H1 (cell line): Measurements from ENCODE around the gene ARHGEF39. TPM values are rescaled to one million over a fixed set of nuclear protein-coding genes. Genes with fewer than 3 reads are reported as not detected.

Experiments used
- CTCF ChIA-PET: fragments of 300-600 bp; sonication (Branson Sonifier 250); formaldehyde crosslinking; loops from one replicate; lab custom pipeline; 2021; ENCODE audit not compliant: partially characterized antibody; lab: Charles Lee
- POLR2A ChIA-PET: fragments of 300-600 bp; sonication (Branson Sonifier 250); formaldehyde crosslinking; loops from one replicate; lab custom pipeline; 2021; ENCODE audit warnings: inconsistent platforms; ENCODE audit not compliant: partially characterized antibody; lab: Charles Lee
- DNase-seq, 2 experiments: peaks; one replicate each; pipeline versions ENCODE4 v3.0.0 to v3.0.0-alpha.2; 2010 to 2022; ENCODE audit warnings: low spot score in 2 of 2, low read depth in 1 of 2, mixed read lengths in 1 of 2
- FAIRE-seq: peaks from 2 replicates; lab custom pipeline; 2011; peaks lifted over from hg19 to GRCh38; lab: Jason Lieb, UNC
- H2AFZ ChIP-seq: 2 replicates; pipeline ENCODE4 v1.8.1; 2012; ENCODE audit warnings: low read length, inconsistent platforms
- H2AK5ac ChIP-seq: 2 replicates; pipeline ENCODE4 v1.6.1; 2013; ENCODE audit warnings: low read depth, low read length
- H2BK120ac ChIP-seq: replicated peaks from 2 replicates; pipeline ENCODE3; 2013; ENCODE audit warnings: low read depth, low read length, inconsistent platforms
- H2BK12ac ChIP-seq: 2 replicates; pipeline ENCODE4 v1.6.1; 2013; ENCODE audit warnings: low read depth, low read length
- H2BK15ac ChIP-seq: 2 replicates; pipeline ENCODE4 v1.6.1; 2013; ENCODE audit warnings: low read length
- H2BK20ac ChIP-seq: 2 replicates; pipeline ENCODE4 v1.6.1; 2013; ENCODE audit warnings: low read length
- H2BK5ac ChIP-seq: 2 replicates; pipeline ENCODE4 v1.6.1; 2013; ENCODE audit warnings: low read depth, low read length
- H3K14ac ChIP-seq: 2 replicates; pipeline ENCODE4 v1.6.1; 2013; ENCODE audit warnings: inconsistent platforms; ENCODE audit not compliant: insufficient read length
- H3K18ac ChIP-seq: 2 replicates; pipeline ENCODE4 v1.6.1; 2013; ENCODE audit warnings: low read length; ENCODE audit errors: extremely low read depth
- H3K23ac ChIP-seq: 2 replicates; pipeline ENCODE4 v1.6.1; 2013; ENCODE audit warnings: inconsistent platforms; ENCODE audit not compliant: insufficient read length
- H3K23me2 ChIP-seq: 2 replicates; pipeline ENCODE4 v1.6.1; 2013; ENCODE audit warnings: low read depth, low read length
- H3K27ac ChIP-seq: 2 replicates; pipeline ENCODE4 v1.6.1; 2011; ENCODE audit warnings: low read depth, low read length, inconsistent platforms
- H3K27me3 ChIP-seq, 4 experiments: replicated peaks in 1 of 4; 1 replicate in 1 of 4; 2 replicates in 3 of 4; pipeline versions ENCODE4 v1.6.1 to v1.8.1; 2011 to 2013; ENCODE audit warnings: low read length in 3 of 4, mild to moderate bottlenecking in 3 of 4, inconsistent platforms in 2 of 4, mixed read lengths in 2 of 4, moderate library complexity in 1 of 4; ENCODE audit not compliant: control insufficient read depth in 3 of 4, insufficient read depth in 3 of 4; ENCODE audit errors: extremely low read depth in 1 of 4
- H3K36me3 ChIP-seq, 4 experiments: 2 replicates each; pipeline versions ENCODE4 v1.6.1 to v1.8.1; 2011 to 2013; ENCODE audit warnings: mild to moderate bottlenecking in 4 of 4, low read length in 3 of 4, moderate library complexity in 2 of 4, control low read depth in 1 of 4, inconsistent platforms in 1 of 4; ENCODE audit not compliant: insufficient read depth in 4 of 4, control insufficient read depth in 2 of 4
- H3K4ac ChIP-seq: replicated peaks from 2 replicates; pipeline ENCODE3; 2013; ENCODE audit warnings: low read length, low read depth, mixed read lengths, inconsistent platforms; ENCODE audit not compliant: insufficient read length
- H3K4me1 ChIP-seq, 4 experiments: replicated peaks in 1 of 4; 1 replicate in 1 of 4; 2 replicates in 3 of 4; pipeline versions ENCODE4 v1.6.1 to v1.8.1; 2011 to 2013; ENCODE audit warnings: low read length in 3 of 4, inconsistent platforms in 2 of 4, mixed read lengths in 1 of 4; ENCODE audit not compliant: insufficient read depth in 4 of 4, control insufficient read depth in 3 of 4
- H3K4me2 ChIP-seq, 2 experiments: 2 replicates each; pipeline versions ENCODE4 v1.6.1 to v1.8.1; 2011 to 2013; ENCODE audit warnings: low read depth in 2 of 2, low read length in 2 of 2, control low read depth in 1 of 2, inconsistent platforms in 1 of 2, mild to moderate bottlenecking in 1 of 2; ENCODE audit not compliant: insufficient read depth in 1 of 2
- H3K4me3 ChIP-seq, 4 experiments: fragments of 200-600, 300-600 bp in 1 of 4; sonication (generic), shearing (Covaris generic), sonication (Bioruptor Twin) in 1 of 4; 2 replicates each; pipeline versions ENCODE4 v1.5.1 to v1.8.1; 2011 to 2016; ENCODE audit warnings: low read length in 4 of 4, low read depth in 3 of 4, control low read depth in 2 of 4, inconsistent platforms in 2 of 4, mild to moderate bottlenecking in 2 of 4, mixed read lengths in 1 of 4, moderate library complexity in 1 of 4; ENCODE audit not compliant: insufficient read depth in 2 of 4; ENCODE audit errors: extremely low read depth in 1 of 4
- H3K56ac ChIP-seq: replicated peaks from 2 replicates; pipeline ENCODE3; 2013; ENCODE audit warnings: low read depth, mild to moderate bottlenecking, mixed read lengths, low read length, inconsistent platforms; ENCODE audit not compliant: insufficient read length
- H3K79me1 ChIP-seq: 2 replicates; pipeline ENCODE4 v1.6.1; 2013; ENCODE audit warnings: low read depth, low read length, control low read depth
- H3K79me2 ChIP-seq, 2 experiments: 2 replicates each; pipeline versions ENCODE4 v1.6.1 to v1.8.1; 2012 to 2013; ENCODE audit warnings: low read length in 2 of 2, mild to moderate bottlenecking in 2 of 2, inconsistent platforms in 1 of 2; ENCODE audit not compliant: insufficient read depth in 2 of 2, control insufficient read depth in 1 of 2
- H3K9ac ChIP-seq, 4 experiments: replicated peaks in 1 of 4; 1 replicate in 1 of 4; 2 replicates in 3 of 4; pipeline versions ENCODE4 v1.6.1 to v1.8.1; 2011 to 2013; ENCODE audit warnings: low read depth in 3 of 4, low read length in 3 of 4, control low read depth in 2 of 4, mild to moderate bottlenecking in 2 of 4, moderate library complexity in 2 of 4, inconsistent platforms in 1 of 4; ENCODE audit errors: extremely low read depth in 1 of 4
- H3K9me3 ChIP-seq, 2 experiments: 2 replicates each; pipeline versions ENCODE4 v1.6.1 to v1.8.1; 2012 to 2013; ENCODE audit warnings: mild to moderate bottlenecking in 2 of 2, moderate library complexity in 2 of 2, control low read depth in 1 of 2, inconsistent platforms in 1 of 2, low read depth in 1 of 2, low read length in 1 of 2, mixed read lengths in 1 of 2; ENCODE audit not compliant: insufficient read depth in 2 of 2
- H4K20me1 ChIP-seq, 2 experiments: replicated peaks in 1 of 2; 2 replicates each; pipeline versions ENCODE3 to v1.8.1; 2011 to 2013; ENCODE audit warnings: inconsistent platforms in 2 of 2, low read length in 2 of 2, mild to moderate bottlenecking in 1 of 2; ENCODE audit not compliant: insufficient read depth in 2 of 2, control insufficient read depth in 1 of 2
- H4K5ac ChIP-seq: 2 replicates; pipeline ENCODE4 v1.6.1; 2013; ENCODE audit warnings: low read length, low read depth, mixed read lengths, inconsistent platforms; ENCODE audit not compliant: insufficient read length
- H4K8ac ChIP-seq: 2 replicates; pipeline ENCODE4 v1.8.0; 2013; ENCODE audit warnings: mild to moderate bottlenecking, moderate library complexity, low read length, inconsistent platforms; ENCODE audit not compliant: insufficient read depth; ENCODE audit errors: extremely low read depth
- H4K91ac ChIP-seq: replicated peaks from 2 replicates; pipeline ENCODE3; 2013; ENCODE audit warnings: low read length, mixed read lengths, inconsistent platforms; ENCODE audit not compliant: insufficient read length
- GABPA ChIP-seq: IDR thresholded peaks from 2 replicates; pipeline ENCODE4 v1.6.1; 2011; ENCODE audit warnings: mild to moderate bottlenecking, low read length, moderate library complexity, borderline replicate concordance; ENCODE audit not compliant: insufficient read depth
- PHF8 ChIP-seq: fragments of 200-600 bp; sonication (generic); conservative IDR thresholded peaks from 2 replicates; pipeline ENCODE4 v1.7.1; 2012; ENCODE audit warnings: low read depth, mild to moderate bottlenecking, inconsistent platforms, low read length, moderate library complexity
- RAD21 ChIP-seq, 2 experiments: IDR thresholded peaks in 1 of 2; conservative IDR thresholded peaks in 1 of 2; 2 replicates each; pipeline ENCODE4 v1.6.1; 2011; ENCODE audit warnings: low read depth in 2 of 2, low read length in 2 of 2, improper control_type of control experiment in 1 of 2, inconsistent platforms in 1 of 2, mild to moderate bottlenecking in 1 of 2, moderate library complexity in 1 of 2
- SIRT6 ChIP-seq: IDR thresholded peaks from one replicate; pipeline ENCODE4 v1.7.1; 2012; ENCODE audit warnings: low read length, inconsistent platforms
- TAF1 ChIP-seq: IDR thresholded peaks from 2 replicates; pipeline ENCODE4 v1.6.1; 2011; ENCODE audit warnings: mild to moderate bottlenecking, low read depth, low read length
- TBP ChIP-seq: IDR thresholded peaks from 2 replicates; pipeline ENCODE4 v1.6.1; 2011; ENCODE audit warnings: low read depth, low read length, improper control_type of control experiment
- TCF12 ChIP-seq: IDR thresholded peaks from 2 replicates; pipeline ENCODE4 v1.6.1; 2011; ENCODE audit warnings: low read depth, mild to moderate bottlenecking, low read length
- WGBS, 2 experiments: shearing (Covaris generic) in 1 of 2; methylation state at CpG; one replicate each; pipeline versions ENCODE4 v1.1.6 to v1.1.7; 2013 to 2015; ENCODE audit warnings: low lambda C conversion rate in 2 of 2, mixed read lengths in 2 of 2, inconsistent platforms in 1 of 2, low coverage in 1 of 2, missing lambda C conversion rate in 1 of 2; ENCODE audit not compliant: insufficient replicate concordance in 2 of 2, insufficient coverage in 1 of 2, insufficient read length in 1 of 2; ENCODE audit errors: extremely low coverage in 1 of 2, missing lambda C conversion rate in 1 of 2; 5-methylcytosine and 5-hydroxymethylcytosine counted together
- polyA plus RNA-seq, 7 experiments: library from polyadenylated mRNA; depleted of rRNA in 3 of 7; stranded (reverse) in 5 of 7; unstranded in 2 of 7; fragments of >200 nt in 5 of 7; fragments of 200-250 nt in 2 of 7; gene quantifications; 1 replicate in 5 of 7; 2 replicates in 1 of 7; 4 replicates in 1 of 7; pipeline versions ENCODE4 v1.2.1 to v1.2.3, GENCODE V29; 2011 to 2013; ENCODE audit warnings: missing spikeins in 2 of 7, mixed read lengths in 2 of 7
- total RNA-seq: library from RNA; stranded (reverse); fragmentation: NEBNext Ultra II Directional; extraction: Animal tissue kit (Norgen Biotek cat#: 25700); gene quantifications from 2 replicates; pipeline ENCODE4 v1.2.1, GENCODE V29; 2021
- TF ChIP-seq, protein P1 (sequence below), 3 experiments: IDR thresholded peaks; 1 replicate in 2 of 3; 2 replicates in 1 of 3; pipeline versions ENCODE4 v1.5.1 to v1.6.1; 2011; ENCODE audit warnings: low read length in 3 of 3, mild to moderate bottlenecking in 3 of 3, inconsistent platforms in 2 of 3, low read depth in 1 of 3, moderate library complexity in 1 of 3; ENCODE audit not compliant: insufficient read depth in 1 of 3; ENCODE audit errors: control extremely low read depth in 1 of 3

The ARHGEF39 gene
- total and polyA plus RNA-seq, 2 of the 8 experiments (the other 6 are each of a cell fraction or from before 2014, with no cell fraction given) = 18.6 to 18.7 TPM

DNA sequence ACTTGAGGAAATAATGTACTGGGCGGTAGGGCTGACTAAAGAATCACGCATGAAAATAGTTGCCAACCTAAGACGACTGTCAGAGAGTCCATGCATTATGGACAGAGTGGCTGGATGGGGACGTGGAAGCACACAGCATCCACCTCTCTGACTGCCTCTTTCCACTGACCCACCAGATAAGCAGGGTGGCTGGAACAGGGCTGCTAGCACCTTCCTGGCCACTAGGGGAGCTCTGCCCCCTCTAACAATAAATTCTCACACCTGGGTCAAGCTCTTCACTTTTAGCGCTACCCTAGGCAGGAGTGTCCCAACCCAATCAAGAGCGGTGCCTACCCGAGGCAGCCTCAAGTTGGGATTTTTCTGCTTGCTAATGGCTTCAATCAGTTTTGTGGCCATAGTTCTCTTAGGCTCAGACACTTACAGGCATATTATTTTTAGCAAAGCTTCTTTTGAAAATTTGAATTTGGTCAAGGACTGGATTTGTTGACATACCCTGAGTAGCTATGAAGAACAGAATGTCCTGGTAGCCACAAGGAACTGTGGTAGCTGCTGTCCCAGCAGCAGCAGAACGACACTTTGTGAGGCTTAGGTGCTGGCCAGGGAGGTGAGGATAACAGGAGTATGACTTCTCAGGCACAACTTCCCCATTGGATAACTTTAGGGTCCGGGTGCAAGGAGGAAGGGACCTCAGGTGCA is 31.7 kb upstream of the ARHGEF39 start:
- 52% methylated on average over 9 of the region's 9 CpGs; no CpG with 5 or more reads in 1 of the 2 experiments for WGBS, 2 experiments
- H3K4me1 ChIP-seq = no peaks in the 10 kb centered on the region
- no peak overlapping the region for H4K5ac ChIP-seq
- no peak overlapping the region for H2AK5ac ChIP-seq
- no peak overlapping the region for H2BK120ac ChIP-seq
- H4K91ac ChIP-seq = no peak overlapping the region
- no peaks in the 10 kb centered on the region for H3K79me1 ChIP-seq
- H4K8ac ChIP-seq = no peak overlapping the region
- H3K56ac ChIP-seq = no peak overlapping the region
- H3K18ac ChIP-seq = no peak overlapping the region
- no peaks in the 10 kb centered on the region for H3K27me3 ChIP-seq
- FAIRE-seq = peak; percentile 76
- peaks cover 3 to 7% of the 10 kb centered on the region in 2 experiments for H4K20me1 ChIP-seq
- no peak overlapping the region for H2BK12ac ChIP-seq
- POLR2A ChIA-PET = interaction anchor here (0.5 to 14.9 kb wide), 15 partner anchors 8 to 94 kb away, joined by 3 to 158 read pairs (median 5); partner anchors contain the start of genes CA9, CCDC107, CREB3 and RMRP
- H3K4me3 ChIP-seq = no peak overlapping the region
- H3K36me3 ChIP-seq = peaks cover 23 to 38% (median 36%) of the 10 kb centered on the region in 4 experiments
- CTCF ChIA-PET = interaction anchor here (0.5 to 14.1 kb wide), 38 partner anchors 9 to 827 kb away, joined by 3 to 347 read pairs (median 7); partner anchors contain the start of genes ARHGEF39, CA9, CCDC107 and CREB3
- H2BK5ac ChIP-seq = no peak overlapping the region
- H3K9ac ChIP-seq = no peak overlapping the region
- H3K14ac ChIP-seq = no peak overlapping the region
- no peak overlapping the region; the same call in 1 of the 2 replicates for H2BK20ac ChIP-seq
- no peak overlapping the region for H3K23ac ChIP-seq
- no peaks in the 10 kb centered on the region for H3K9me3 ChIP-seq
- no peak overlapping the region for H2AFZ ChIP-seq
- TF ChIP-seq PHF8 = no peak
- peak; percentile 65 to 70 for TF ChIP-seq RAD21 (IDR thresholded peaks at IDR 0.05 in 1 of 2, conservative IDR thresholded peaks at IDR 0.05 in 1 of 2; ENCODE audit: low read depth in 2 of 2, low read length in 2 of 2)
- peak; percentile 47; the same call in 1 of the 2 replicates for TF ChIP-seq TBP
- 0 out of 2 replicates have a peak, but pooled peaks have one; percentile 29 for TF ChIP-seq TAF1
- TF ChIP-seq SIRT6 = no peak
- TF ChIP-seq, protein P1, sequence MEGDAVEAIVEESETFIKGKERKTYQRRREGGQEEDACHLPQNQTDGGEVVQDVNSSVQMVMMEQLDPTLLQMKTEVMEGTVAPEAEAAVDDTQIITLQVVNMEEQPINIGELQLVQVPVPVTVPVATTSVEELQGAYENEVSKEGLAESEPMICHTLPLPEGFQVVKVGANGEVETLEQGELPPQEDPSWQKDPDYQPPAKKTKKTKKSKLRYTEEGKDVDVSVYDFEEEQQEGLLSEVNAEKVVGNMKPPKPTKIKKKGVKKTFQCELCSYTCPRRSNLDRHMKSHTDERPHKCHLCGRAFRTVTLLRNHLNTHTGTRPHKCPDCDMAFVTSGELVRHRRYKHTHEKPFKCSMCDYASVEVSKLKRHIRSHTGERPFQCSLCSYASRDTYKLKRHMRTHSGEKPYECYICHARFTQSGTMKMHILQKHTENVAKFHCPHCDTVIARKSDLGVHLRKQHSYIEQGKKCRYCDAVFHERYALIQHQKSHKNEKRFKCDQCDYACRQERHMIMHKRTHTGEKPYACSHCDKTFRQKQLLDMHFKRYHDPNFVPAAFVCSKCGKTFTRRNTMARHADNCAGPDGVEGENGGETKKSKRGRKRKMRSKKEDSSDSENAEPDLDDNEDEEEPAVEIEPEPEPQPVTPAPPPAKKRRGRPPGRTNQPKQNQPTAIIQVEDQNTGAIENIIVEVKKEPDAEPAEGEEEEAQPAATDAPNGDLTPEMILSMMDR (IDR thresholded peaks at IDR 0.05; ENCODE audit: control extremely low read depth in 1 of 3, insufficient read depth in 1 of 3, low read depth in 1 of 3, low read length in 3 of 3) = peak; percentile 85 to 97 (median 95)
- TF ChIP-seq GABPA = no peak
- TF ChIP-seq TCF12 = no peak
- no peaks in the 10 kb centered on the region for H3K79me2 ChIP-seq
- no peak overlapping the region for H3K4ac ChIP-seq
- peak in 1 of 2 experiments; percentile 84 for DNase-seq
- no peak overlapping the region for H3K27ac ChIP-seq
- H3K4me2 ChIP-seq = no peak overlapping the region
- H3K23me2 ChIP-seq = no peaks in the 10 kb centered on the region
- H2BK15ac ChIP-seq = no peak overlapping the region
